Parathyroid adenoma (tissue), 2 donors: ENCODE results near the gene SULT2B1.

Source experiments
- H2AFZ ChIP-seq: fragments of 300-600 bp; sonication (generic); one replicate; pipeline ENCODE4 v1.7.0; 2017; ENCODE audit warnings: antibody characterized with exemption, mild to moderate bottlenecking
- H3K27ac ChIP-seq: fragments of 300-600 bp; sonication (generic); one replicate; pipeline ENCODE4 v1.7.0; 2017
- H3K27me3 ChIP-seq: fragments of 300-600 bp; sonication (generic); one replicate; pipeline ENCODE4 v1.7.0; 2017; ENCODE audit warnings: low read length; ENCODE audit not compliant: control insufficient read depth, insufficient read depth
- H3K36me3 ChIP-seq: fragments of 300-600 bp; sonication (generic); one replicate; pipeline ENCODE4 v1.7.0; 2017; ENCODE audit warnings: low read length; ENCODE audit not compliant: control insufficient read depth, insufficient read depth
- H3K4me1 ChIP-seq: fragments of 300-600 bp; sonication (generic); one replicate; pipeline ENCODE4 v1.7.0; 2017; ENCODE audit warnings: control low read depth
- H3K4me2 ChIP-seq: fragments of 300-600 bp; sonication (generic); one replicate; pipeline ENCODE4 v1.7.0; 2017; ENCODE audit warnings: low read length
- H3K4me3 ChIP-seq: fragments of 300-600 bp; sonication (generic); one replicate; pipeline ENCODE4 v1.7.0; 2017; ENCODE audit warnings: low read depth, low read length
- H3K79me2 ChIP-seq: fragments of 300-600 bp; sonication (generic); one replicate; pipeline ENCODE4 v1.7.0; 2017; ENCODE audit warnings: control low read depth
- H3K9ac ChIP-seq: fragments of 300-600 bp; sonication (generic); one replicate; pipeline ENCODE4 v1.7.0; 2017; ENCODE audit warnings: mild to moderate bottlenecking
- H3K9me3 ChIP-seq: fragments of 300-600 bp; sonication (generic); one replicate; pipeline ENCODE4 v1.7.0; 2017; ENCODE audit warnings: low read length; ENCODE audit not compliant: control insufficient read depth
- TF ChIP-seq, protein P1 (sequence below): fragments of 300-600 bp; sonication (generic); IDR thresholded peaks from one replicate; pipeline ENCODE4 v1.7.0; 2017; ENCODE audit warnings: antibody characterized with exemption, mild to moderate bottlenecking
- donor health status: primary hyperparathyroidism.

Gene SULT2B1

DNA sequence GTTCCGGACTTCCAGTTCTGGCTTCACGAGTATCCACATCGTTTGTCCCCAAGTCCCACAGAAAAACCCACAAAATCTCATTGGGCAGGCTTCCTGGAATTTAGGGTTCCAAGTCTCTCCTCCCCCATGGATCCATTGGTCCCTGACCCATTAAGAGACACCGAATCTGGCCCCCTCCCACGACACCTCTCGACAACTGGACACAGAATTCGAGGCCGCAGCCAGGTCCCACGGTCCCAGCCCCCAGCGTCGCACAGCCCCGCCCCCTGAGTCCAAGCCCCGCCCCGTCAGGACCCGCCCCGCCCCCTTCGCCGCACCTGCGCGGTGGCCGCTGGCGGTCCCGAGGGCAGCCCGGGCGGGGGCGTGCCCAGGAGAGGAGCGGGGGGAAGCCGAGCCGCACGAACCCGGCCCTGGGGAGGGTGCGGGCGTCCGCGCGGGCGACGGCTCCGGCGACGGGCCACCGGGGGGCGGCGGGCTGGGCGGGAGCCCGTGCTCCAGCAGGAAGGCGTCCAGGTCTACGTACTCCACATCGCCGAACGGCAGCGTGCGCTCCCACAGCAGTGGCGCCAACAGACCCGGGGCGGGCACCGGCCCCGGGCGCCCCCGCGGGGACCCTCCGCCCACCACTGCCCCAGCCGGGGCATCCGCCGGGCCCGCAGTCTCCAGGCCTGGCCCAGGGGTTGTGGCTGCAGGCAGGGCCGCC lies 83.4 kb downstream of the SULT2B1 start:
- H3K4me1 ChIP-seq = peaks cover 47% of the 10 kb centered on the region
- H3K4me3 ChIP-seq = peak overlapping the region; percentile 81
- H3K79me2 ChIP-seq = no peaks in the 10 kb centered on the region
- H3K9ac ChIP-seq = peak overlapping the region; percentile 99
- H2AFZ ChIP-seq = peak overlapping the region; percentile 36
- TF ChIP-seq, protein P1, sequence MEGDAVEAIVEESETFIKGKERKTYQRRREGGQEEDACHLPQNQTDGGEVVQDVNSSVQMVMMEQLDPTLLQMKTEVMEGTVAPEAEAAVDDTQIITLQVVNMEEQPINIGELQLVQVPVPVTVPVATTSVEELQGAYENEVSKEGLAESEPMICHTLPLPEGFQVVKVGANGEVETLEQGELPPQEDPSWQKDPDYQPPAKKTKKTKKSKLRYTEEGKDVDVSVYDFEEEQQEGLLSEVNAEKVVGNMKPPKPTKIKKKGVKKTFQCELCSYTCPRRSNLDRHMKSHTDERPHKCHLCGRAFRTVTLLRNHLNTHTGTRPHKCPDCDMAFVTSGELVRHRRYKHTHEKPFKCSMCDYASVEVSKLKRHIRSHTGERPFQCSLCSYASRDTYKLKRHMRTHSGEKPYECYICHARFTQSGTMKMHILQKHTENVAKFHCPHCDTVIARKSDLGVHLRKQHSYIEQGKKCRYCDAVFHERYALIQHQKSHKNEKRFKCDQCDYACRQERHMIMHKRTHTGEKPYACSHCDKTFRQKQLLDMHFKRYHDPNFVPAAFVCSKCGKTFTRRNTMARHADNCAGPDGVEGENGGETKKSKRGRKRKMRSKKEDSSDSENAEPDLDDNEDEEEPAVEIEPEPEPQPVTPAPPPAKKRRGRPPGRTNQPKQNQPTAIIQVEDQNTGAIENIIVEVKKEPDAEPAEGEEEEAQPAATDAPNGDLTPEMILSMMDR = no peak
- peak overlapping the region; percentile 99 for H3K27ac ChIP-seq
- H3K4me2 ChIP-seq = peak overlapping the region; percentile 72
- no peaks in the 10 kb centered on the region for H3K9me3 ChIP-seq
- no peaks in the 10 kb centered on the region for H3K36me3 ChIP-seq
- H3K27me3 ChIP-seq = no peaks in the 10 kb centered on the region

- no peaks in the 10 kb centered on the region for H3K79me2 ChIP-seq
- H3K9ac ChIP-seq = peak overlapping the region; percentile 99
- peak overlapping the region; percentile 99 for H3K27ac ChIP-seq
- peak overlapping the region; percentile 36 for H2AFZ ChIP-seq
- H3K9me3 ChIP-seq = no peaks in the 10 kb centered on the region
- TF ChIP-seq, protein P1 = no peak
- H3K27me3 ChIP-seq = no peaks in the 10 kb centered on the region
- peaks cover 39% of the 10 kb centered on the region for H3K4me1 ChIP-seq
- peak overlapping the region; percentile 81 for H3K4me3 ChIP-seq
- peak overlapping the region; percentile 72 for H3K4me2 ChIP-seq
- H3K36me3 ChIP-seq = no peaks in the 10 kb centered on the region
These were observed 84.2 kb downstream of the SULT2B1 start for GRCh38 chr19:48635966-48636858.

DNA sequence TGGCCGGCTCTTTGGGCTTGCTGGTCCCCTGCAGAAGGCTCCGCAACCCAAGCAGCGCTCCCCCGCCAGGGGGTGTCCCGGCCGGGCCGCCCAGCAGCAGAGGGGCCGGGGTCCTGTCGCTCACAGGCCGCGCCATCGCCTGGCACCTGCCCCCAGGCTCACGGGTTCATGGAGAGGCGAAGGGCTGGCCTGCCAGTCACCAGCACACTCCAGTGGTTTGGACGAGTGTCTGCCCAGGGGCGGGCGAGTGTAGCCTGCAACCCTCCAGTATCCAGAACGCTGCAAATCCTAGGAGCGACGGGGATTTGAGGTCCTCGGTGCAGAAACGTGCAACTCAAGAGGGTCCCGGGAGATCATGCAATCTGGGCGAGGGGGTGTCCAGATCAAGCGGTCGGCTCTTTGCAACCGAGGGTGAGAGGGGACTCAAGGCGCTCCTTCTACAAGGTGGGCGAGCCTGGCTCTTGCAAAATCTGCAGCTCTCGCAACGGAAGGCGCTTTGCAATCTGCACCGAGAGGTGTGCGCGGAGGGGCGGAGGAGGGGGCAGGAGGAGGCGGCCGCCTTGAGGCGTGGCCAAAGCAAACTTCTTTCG lies 85.0 kb downstream of the SULT2B1 start, which contains the start of gene DBP:
TSS of gene DBP (minus strand) at position 521 of the 590 bp plus-strand sequence. CDS start at position 136, 385 bp downstream.
- peaks cover 33% of the 10 kb centered on the region for H3K4me1 ChIP-seq
- H3K4me3 ChIP-seq = peak within 1 kb of the TSS; percentile 81
- peak within 1 kb of the TSS; percentile 72 for H3K4me2 ChIP-seq
- TF ChIP-seq, protein P1 = peak; percentile 24
- H2AFZ ChIP-seq = peak within 1 kb of the TSS; percentile 76
- H3K79me2 ChIP-seq = no peaks in the 10 kb centered on the region
- peak within 1 kb of the TSS; percentile 99 for H3K9ac ChIP-seq
- peak within 1 kb of the TSS; percentile 99 for H3K27ac ChIP-seq
- no peaks in the 10 kb centered on the region for H3K27me3 ChIP-seq
- H3K9me3 ChIP-seq = no peaks in the 10 kb centered on the region
- no peaks in the 10 kb centered on the region for H3K36me3 ChIP-seq

- TF ChIP-seq, protein P1 = no peak
- Histone ChIP-seq H3K4me1 (peaks cover 28% of the 10 kb centered on the region), H3K79me2 (no peaks in the 10 kb centered on the region), H3K27me3 (no peaks in the 10 kb centered on the region), H3K4me2 (peak overlapping the region; percentile 72), H3K9me3 (no peaks in the 10 kb centered on the region), H3K27ac (peak overlapping the region; percentile 99), H3K9ac (peak overlapping the region; percentile 82), H3K36me3 (no peaks in the 10 kb centered on the region), H3K4me3 (peak overlapping the region; percentile 81), H2AFZ (peak overlapping the region; percentile 76)
These were observed 85.5 kb downstream of the SULT2B1 start for GRCh38 chr19:48637449-48637947.
